Measurements from ENCODE around the gene RHOBTB1. TPM values are rescaled to one million over a fixed set of nuclear protein-coding genes. Genes with fewer than 3 reads are reported as not detected.

RHOBTB1 gene
- total RNA-seq, 1 donor from 2014 or later: 17.2 TPM

DNA sequence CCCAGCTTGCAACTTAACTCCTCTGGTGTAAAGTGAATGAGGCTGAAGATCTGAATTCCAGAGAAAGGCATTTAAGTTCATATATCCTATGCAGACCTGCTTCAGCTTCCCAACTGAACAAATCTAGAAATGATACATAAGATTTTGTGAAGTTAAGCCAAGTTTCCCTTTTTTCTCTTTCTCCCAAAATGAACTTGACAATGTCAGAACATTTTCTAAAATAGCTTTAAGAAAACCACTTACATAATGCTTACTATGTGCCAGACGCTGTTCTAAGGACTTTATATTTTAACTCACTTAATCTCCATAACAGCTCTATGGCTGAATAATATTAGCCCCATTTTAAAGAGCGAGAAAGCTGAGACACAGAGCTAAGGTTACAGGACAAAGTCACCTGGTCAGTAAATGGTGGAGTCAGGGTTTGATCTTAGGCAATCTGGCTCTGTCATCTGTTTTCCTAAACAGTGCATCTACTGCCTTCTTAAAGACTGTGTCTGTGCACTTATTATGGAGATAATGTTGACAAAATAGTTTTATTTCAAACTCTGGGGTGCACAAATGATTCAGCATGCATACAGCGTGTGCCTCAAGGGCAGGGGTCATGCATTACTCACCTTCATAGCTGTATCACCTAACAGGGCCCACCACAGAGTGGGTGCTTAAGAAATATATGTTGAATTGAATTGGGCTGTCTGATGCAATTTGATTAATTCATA is 66.8 kb downstream of the RHOBTB1 start:
- H3K27me3 Mint-ChIP-seq (ENCODE audit: unreplicated experiment): no peaks in the 10 kb centered on the region
- H3K27ac Mint-ChIP-seq (ENCODE audit: unreplicated experiment): no peak overlapping the region
- H3K9me3 Mint-ChIP-seq (ENCODE audit: unreplicated experiment): no peaks in the 10 kb centered on the region
- no peak for DNase-seq (ENCODE audit: extremely low spot score, unreplicated experiment)
- H3K36me3 Mint-ChIP-seq (ENCODE audit: unreplicated experiment): peaks cover 14% of the 10 kb centered on the region
- TF ChIP-seq, protein P1, sequence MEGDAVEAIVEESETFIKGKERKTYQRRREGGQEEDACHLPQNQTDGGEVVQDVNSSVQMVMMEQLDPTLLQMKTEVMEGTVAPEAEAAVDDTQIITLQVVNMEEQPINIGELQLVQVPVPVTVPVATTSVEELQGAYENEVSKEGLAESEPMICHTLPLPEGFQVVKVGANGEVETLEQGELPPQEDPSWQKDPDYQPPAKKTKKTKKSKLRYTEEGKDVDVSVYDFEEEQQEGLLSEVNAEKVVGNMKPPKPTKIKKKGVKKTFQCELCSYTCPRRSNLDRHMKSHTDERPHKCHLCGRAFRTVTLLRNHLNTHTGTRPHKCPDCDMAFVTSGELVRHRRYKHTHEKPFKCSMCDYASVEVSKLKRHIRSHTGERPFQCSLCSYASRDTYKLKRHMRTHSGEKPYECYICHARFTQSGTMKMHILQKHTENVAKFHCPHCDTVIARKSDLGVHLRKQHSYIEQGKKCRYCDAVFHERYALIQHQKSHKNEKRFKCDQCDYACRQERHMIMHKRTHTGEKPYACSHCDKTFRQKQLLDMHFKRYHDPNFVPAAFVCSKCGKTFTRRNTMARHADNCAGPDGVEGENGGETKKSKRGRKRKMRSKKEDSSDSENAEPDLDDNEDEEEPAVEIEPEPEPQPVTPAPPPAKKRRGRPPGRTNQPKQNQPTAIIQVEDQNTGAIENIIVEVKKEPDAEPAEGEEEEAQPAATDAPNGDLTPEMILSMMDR (IDR thresholded peaks at IDR 0.05): no peak
- H3K4me1 Mint-ChIP-seq (ENCODE audit: unreplicated experiment): no peaks in the 10 kb centered on the region
- H3K4me3 Mint-ChIP-seq (ENCODE audit: unreplicated experiment): no peak overlapping the region

DNA sequence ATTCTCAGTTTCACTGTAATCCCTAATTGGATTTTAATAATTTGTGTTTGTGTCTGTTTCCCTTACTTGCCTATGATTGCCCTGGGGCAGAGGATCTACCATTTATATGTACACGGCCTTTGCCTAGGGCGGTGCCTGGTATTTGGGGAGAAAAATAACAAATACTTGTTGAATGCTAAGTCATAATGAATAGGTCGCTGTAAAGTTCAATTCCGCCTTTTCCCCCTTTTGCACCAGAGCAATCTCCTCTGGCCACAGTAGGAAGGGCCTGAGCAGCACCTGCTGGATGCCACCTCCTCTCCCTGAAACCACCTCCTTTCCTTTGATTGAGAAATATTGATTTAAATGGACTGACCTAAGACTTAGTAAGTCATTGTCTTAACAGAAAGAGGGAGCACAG is 70.2 kb downstream of the RHOBTB1 start:
- H3K36me3 Mint-ChIP-seq (ENCODE audit: unreplicated experiment): peaks cover 34% of the 10 kb centered on the region
- H3K4me1 Mint-ChIP-seq (ENCODE audit: unreplicated experiment): no peaks in the 10 kb centered on the region
- no peaks in the 10 kb centered on the region for H3K27me3 Mint-ChIP-seq (ENCODE audit: unreplicated experiment)

DNA sequence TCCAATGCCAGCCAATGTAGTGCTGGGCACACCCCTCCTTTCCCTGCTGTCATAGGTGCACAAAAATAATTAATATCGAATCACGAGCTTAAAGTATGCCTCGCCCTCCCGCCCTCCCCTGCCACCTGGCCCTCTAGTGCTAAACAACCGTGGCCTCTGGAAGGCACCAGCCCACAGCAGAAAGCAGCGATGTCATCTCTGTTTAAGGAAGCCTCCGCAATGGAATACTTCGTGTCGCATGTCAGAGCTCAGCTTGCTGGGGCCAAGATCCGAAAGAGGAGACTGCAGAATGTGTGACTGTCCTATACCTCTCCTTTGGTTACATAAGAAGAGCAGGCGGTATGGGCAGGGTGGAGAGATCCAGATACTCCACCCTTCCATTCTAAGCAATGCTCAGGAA is 71.5 kb downstream of the RHOBTB1 start:
- Mint-ChIP-seq H3K27ac (ENCODE audit: unreplicated experiment) (no peak overlapping the region), H3K27me3 (ENCODE audit: unreplicated experiment) (no peaks in the 10 kb centered on the region), H3K9me3 (ENCODE audit: unreplicated experiment) (no peaks in the 10 kb centered on the region), H3K4me3 (ENCODE audit: unreplicated experiment) (no peak overlapping the region), H3K4me1 (ENCODE audit: unreplicated experiment) (no peaks in the 10 kb centered on the region), H3K36me3 (ENCODE audit: unreplicated experiment) (peaks cover 36% of the 10 kb centered on the region)
- DNase-seq (ENCODE audit: extremely low spot score, unreplicated experiment): no peak
- TF ChIP-seq, protein P1 (IDR thresholded peaks at IDR 0.05): no peak

More for the DNA sequence above, 70.2 kb downstream of the RHOBTB1 start:
- Mint-ChIP-seq H3K27ac (ENCODE audit: unreplicated experiment) (no peak overlapping the region), H3K9me3 (ENCODE audit: unreplicated experiment) (no peaks in the 10 kb centered on the region), H3K4me3 (ENCODE audit: unreplicated experiment) (no peak overlapping the region)
- no peak for DNase-seq (ENCODE audit: extremely low spot score, unreplicated experiment)
- TF ChIP-seq, protein P1 (IDR thresholded peaks at IDR 0.05): no peak

DNA sequence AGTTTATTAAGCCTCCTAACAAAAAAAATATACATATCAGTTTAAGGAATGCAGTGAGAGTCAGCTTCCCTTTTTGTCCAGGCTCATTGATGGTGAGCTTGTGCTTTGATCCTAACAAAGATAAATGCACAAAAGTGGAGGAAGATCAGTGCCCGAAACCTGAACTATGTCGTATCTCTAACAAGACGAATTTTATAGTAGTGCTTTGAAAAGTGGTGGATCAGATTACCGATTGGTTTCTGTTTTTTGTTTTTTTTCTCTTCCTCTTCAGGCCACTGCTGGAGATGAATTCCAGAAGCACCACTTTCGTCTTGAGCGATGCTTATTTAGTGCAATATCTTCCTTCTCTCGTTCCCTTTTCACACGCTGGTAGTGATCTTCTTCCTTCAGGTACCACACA is 72.8 kb downstream of the RHOBTB1 start:
- Mint-ChIP-seq H3K4me1 (ENCODE audit: unreplicated experiment) (no peaks in the 10 kb centered on the region), H3K27me3 (ENCODE audit: unreplicated experiment) (no peaks in the 10 kb centered on the region), H3K27ac (ENCODE audit: unreplicated experiment) (no peak overlapping the region), H3K36me3 (ENCODE audit: unreplicated experiment) (peaks cover 36% of the 10 kb centered on the region), H3K4me3 (ENCODE audit: unreplicated experiment) (no peak overlapping the region), H3K9me3 (ENCODE audit: unreplicated experiment) (no peaks in the 10 kb centered on the region)
- TF ChIP-seq, protein P1 (IDR thresholded peaks at IDR 0.05): no peak
- DNase-seq (ENCODE audit: extremely low spot score, unreplicated experiment): no peak

DNA sequence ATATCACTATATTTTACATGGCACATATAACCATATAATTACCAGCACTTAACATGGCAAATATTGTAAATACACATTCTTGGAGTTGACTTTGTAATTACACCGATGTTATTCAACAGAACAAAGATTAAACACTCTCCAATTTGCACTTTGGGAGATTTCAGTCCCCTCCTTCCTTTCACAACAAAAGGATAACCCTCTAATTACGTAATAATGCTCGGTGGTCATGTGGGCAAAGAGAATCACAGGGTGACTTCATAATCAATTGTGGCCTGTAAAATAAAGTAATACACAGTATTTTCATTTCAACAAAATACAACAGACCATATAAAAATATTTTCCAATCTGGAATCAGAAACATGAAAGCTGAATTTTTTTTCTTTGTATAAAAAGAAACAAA is 73.2 kb downstream of the RHOBTB1 start:
- H3K27ac Mint-ChIP-seq (ENCODE audit: unreplicated experiment): no peak overlapping the region
- no peaks in the 10 kb centered on the region for H3K4me1 Mint-ChIP-seq (ENCODE audit: unreplicated experiment)
- H3K27me3 Mint-ChIP-seq (ENCODE audit: unreplicated experiment): no peaks in the 10 kb centered on the region

More for the DNA sequence above, 73.2 kb downstream of the RHOBTB1 start:
- Mint-ChIP-seq H3K9me3 (ENCODE audit: unreplicated experiment) (no peaks in the 10 kb centered on the region), H3K36me3 (ENCODE audit: unreplicated experiment) (peaks cover 36% of the 10 kb centered on the region), H3K4me3 (ENCODE audit: unreplicated experiment) (no peak overlapping the region)
- TF ChIP-seq, protein P1 (IDR thresholded peaks at IDR 0.05): no peak
- no peak for DNase-seq (ENCODE audit: extremely low spot score, unreplicated experiment)
